DOHH2 (cell line): ENCODE data around the gene KLF2.

Experiments used
- H3F3A ChIP-seq: fragments of 200-600 bp; sonication (generic), shearing (Covaris generic); 2 replicates; pipeline ENCODE4 v1.6.0; 2016; ENCODE audit warnings: antibody characterized with exemption, mild to moderate bottlenecking; ENCODE audit not compliant: control insufficient read depth, insufficient read depth
- H3K27ac ChIP-seq: fragments of 200-600 bp; sonication (generic); 2 replicates; pipeline ENCODE4 v1.5.1; 2014; ENCODE audit warnings: low read depth, mild to moderate bottlenecking, low read length, moderate library complexity
- H3K27me3 ChIP-seq: fragments of 200-600 bp; sonication (generic); 2 replicates; pipeline ENCODE4 v1.6.1; 2014; ENCODE audit warnings: mild to moderate bottlenecking, low read length, mixed read lengths; ENCODE audit not compliant: control insufficient read depth
- H3K36me3 ChIP-seq: fragments of 200-600 bp; sonication (generic); 2 replicates; pipeline ENCODE4 v1.6.1; 2014; ENCODE audit warnings: mild to moderate bottlenecking, low read length, moderate library complexity, mixed read lengths; ENCODE audit not compliant: control insufficient read depth
- H3K4me1 ChIP-seq: fragments of 200-600 bp; sonication (generic); 2 replicates; pipeline ENCODE4 v1.6.1; 2014; ENCODE audit warnings: mild to moderate bottlenecking, low read length, mixed read lengths; ENCODE audit not compliant: control insufficient read depth
- H3K4me2 ChIP-seq: fragments of 200-600 bp; sonication (generic); 2 replicates; pipeline ENCODE4 v1.6.0; 2014; ENCODE audit warnings: mild to moderate bottlenecking, low read length, moderate library complexity
- H3K4me3 ChIP-seq: fragments of 200-600 bp; sonication (generic); 2 replicates; pipeline ENCODE4 v1.5.1; 2014; ENCODE audit warnings: mild to moderate bottlenecking, low read length, mixed read lengths
- H3K79me2 ChIP-seq: fragments of 200-600 bp; sonication (generic); 2 replicates; pipeline ENCODE4 v1.6.1; 2014; ENCODE audit warnings: mild to moderate bottlenecking, low read length, mixed read lengths; ENCODE audit not compliant: control insufficient read depth
- H3K9me2 ChIP-seq: fragments of 200-600 bp; sonication (generic); replicated peaks from 2 replicates; pipeline ENCODE4 v1.6.1; 2014; ENCODE audit warnings: mild to moderate bottlenecking, low read length, mixed read lengths; ENCODE audit not compliant: control insufficient read depth
- H3K9me3 ChIP-seq: fragments of 200-600 bp; sonication (generic); 2 replicates; pipeline ENCODE4 v1.6.1; 2014; ENCODE audit warnings: antibody characterized with exemption, low read length, mixed read lengths; ENCODE audit not compliant: control insufficient read depth, insufficient read depth
- H4K20me1 ChIP-seq: fragments of 200-600 bp; sonication (generic); 2 replicates; pipeline ENCODE4 v1.6.0; 2014; ENCODE audit warnings: low read depth, mild to moderate bottlenecking, antibody characterized with exemption, low read length, moderate library complexity; ENCODE audit not compliant: control insufficient read depth, insufficient read depth
- EZH2phosphoT487 ChIP-seq: fragments of 200-600 bp; sonication (generic); IDR thresholded peaks from 2 replicates; pipeline ENCODE4 v1.6.1; 2017; ENCODE audit warnings: borderline replicate concordance, mild to moderate bottlenecking, antibody characterized with exemption, low read length, moderate library complexity, mixed read lengths
- TF ChIP-seq, protein P1 (sequence below): fragments of 200-600 bp; sonication (generic); IDR thresholded peaks from one replicate; pipeline ENCODE4 v1.5.1; 2014; ENCODE audit warnings: antibody characterized with exemption, mild to moderate bottlenecking, low read depth, low read length; ENCODE audit not compliant: poor library complexity, severe bottlenecking

The KLF2 gene

DNA sequence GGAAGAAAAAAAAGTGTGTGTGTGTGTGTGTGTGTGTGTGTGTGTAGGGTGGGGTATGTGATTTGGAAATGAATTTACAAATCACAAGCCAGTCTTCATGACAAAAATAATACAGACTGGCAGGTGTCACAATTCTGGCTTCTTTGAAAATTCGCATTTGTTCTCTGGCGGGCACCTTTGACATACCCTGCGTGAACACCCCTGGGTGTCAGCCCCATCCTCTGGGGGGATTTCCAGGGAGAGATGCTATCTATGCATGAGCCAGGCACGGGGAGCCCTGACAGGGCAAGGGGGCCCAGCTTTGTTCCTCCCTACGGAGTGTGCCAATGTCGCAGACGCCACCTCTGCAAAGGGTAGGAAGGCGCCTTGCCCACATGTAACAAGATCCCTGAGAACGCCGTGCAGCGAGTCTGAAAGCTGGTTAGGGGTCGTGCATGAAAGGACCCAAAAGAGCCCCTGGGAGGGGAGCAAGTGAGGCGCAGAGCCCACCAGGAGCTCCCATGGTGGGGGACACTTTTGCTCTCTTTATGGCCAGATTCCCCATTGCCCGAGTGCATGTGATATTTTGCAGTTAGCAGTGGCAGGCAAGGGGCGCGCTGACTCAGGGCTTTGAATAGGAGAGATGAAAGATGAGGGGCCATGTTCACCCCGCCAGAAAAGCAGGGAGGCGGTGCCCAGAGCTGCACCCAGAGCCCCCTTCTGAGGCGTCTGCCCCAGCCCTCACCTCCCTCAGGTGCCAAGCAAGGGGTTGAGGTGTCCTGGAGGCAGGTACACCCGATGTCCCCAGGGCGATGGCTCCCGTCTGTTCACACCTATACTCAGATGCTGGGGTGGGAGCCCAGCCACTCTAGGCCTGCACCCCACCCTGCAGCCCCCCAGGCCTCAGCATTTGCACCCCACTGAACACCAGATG lies 45.3 kb downstream of the KLF2 start:
- H3K27ac ChIP-seq, result no peak overlapping the region
- 0 out of 2 replicates have a peak, but pooled peaks cover 3% of the 10 kb centered on the region for H3F3A ChIP-seq
- no peak for TF ChIP-seq EZH2phosphoT487
- TF ChIP-seq, protein P1, sequence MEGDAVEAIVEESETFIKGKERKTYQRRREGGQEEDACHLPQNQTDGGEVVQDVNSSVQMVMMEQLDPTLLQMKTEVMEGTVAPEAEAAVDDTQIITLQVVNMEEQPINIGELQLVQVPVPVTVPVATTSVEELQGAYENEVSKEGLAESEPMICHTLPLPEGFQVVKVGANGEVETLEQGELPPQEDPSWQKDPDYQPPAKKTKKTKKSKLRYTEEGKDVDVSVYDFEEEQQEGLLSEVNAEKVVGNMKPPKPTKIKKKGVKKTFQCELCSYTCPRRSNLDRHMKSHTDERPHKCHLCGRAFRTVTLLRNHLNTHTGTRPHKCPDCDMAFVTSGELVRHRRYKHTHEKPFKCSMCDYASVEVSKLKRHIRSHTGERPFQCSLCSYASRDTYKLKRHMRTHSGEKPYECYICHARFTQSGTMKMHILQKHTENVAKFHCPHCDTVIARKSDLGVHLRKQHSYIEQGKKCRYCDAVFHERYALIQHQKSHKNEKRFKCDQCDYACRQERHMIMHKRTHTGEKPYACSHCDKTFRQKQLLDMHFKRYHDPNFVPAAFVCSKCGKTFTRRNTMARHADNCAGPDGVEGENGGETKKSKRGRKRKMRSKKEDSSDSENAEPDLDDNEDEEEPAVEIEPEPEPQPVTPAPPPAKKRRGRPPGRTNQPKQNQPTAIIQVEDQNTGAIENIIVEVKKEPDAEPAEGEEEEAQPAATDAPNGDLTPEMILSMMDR, result no peak
- H3K4me2 ChIP-seq, result no peak overlapping the region
- H3K4me3 ChIP-seq, result no peak overlapping the region
- H3K79me2 ChIP-seq, result no peaks in the 10 kb centered on the region
- no peaks in the 10 kb centered on the region for H3K9me2 ChIP-seq
- peaks cover 52% of the 10 kb centered on the region for H3K4me1 ChIP-seq
- H3K36me3 ChIP-seq, result peaks cover 15% of the 10 kb centered on the region; the same call in 1 of the 2 replicates
- peaks cover 6% of the 10 kb centered on the region; the same call in 1 of the 2 replicates for H3K27me3 ChIP-seq
- peaks cover 25% of the 10 kb centered on the region for H4K20me1 ChIP-seq
- H3K9me3 ChIP-seq, result no peaks in the 10 kb centered on the region

DNA sequence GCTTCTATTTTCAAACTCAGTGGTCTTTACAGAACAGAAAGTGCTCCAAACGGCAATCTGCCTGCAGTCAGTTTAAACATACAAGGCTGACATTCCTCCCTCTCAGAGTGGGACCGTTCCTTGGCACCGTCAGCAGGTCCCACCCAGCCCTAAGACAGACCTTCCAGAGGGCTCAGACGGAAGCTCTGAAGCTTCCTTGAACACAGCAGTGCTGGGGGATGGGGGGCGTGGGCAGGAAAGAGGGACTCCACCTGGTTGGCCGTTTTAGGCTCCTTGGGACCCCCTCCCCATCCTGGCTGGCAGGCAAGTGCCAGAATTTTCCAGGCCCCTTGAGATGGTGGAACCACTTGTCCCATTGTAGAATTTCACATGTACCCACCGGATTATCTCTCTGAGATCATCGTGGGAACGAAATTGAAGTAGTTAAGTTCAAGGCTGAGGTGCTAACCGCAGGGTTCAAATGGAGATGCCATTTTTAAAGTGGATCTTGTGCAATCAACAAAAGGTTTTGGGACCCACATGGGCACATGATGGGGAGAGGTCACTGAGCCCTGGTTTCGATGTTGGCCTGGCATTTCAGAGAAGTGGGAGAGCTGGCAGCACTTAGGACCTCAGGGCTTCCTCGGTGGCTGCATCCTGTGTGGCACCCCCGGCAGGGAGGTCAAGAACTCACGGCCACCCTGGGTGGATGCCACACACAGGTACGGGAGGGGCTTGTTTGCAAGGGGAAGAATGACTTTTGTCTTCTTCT lies 46.2 kb downstream of the KLF2 start:
- Histone ChIP-seq H3K27me3 (peaks cover 6% of the 10 kb centered on the region; the same call in 1 of the 2 replicates), H3K4me1 (peaks cover 52% of the 10 kb centered on the region), H3K4me3 (peak overlapping the region; percentile 34), H4K20me1 (peaks cover 25% of the 10 kb centered on the region), H3K79me2 (no peaks in the 10 kb centered on the region), H3K36me3 (peaks cover 23% of the 10 kb centered on the region; the same call in 1 of the 2 replicates), H3K4me2 (peak overlapping the region; percentile 58), H3F3A (0 out of 2 replicates have a peak, but pooled peaks cover 3% of the 10 kb centered on the region), H3K9me3 (no peaks in the 10 kb centered on the region), H3K27ac (no peak overlapping the region), H3K9me2 (no peaks in the 10 kb centered on the region)
- TF ChIP-seq EZH2phosphoT487, result no peak
- TF ChIP-seq, protein P1, result no peak

DNA sequence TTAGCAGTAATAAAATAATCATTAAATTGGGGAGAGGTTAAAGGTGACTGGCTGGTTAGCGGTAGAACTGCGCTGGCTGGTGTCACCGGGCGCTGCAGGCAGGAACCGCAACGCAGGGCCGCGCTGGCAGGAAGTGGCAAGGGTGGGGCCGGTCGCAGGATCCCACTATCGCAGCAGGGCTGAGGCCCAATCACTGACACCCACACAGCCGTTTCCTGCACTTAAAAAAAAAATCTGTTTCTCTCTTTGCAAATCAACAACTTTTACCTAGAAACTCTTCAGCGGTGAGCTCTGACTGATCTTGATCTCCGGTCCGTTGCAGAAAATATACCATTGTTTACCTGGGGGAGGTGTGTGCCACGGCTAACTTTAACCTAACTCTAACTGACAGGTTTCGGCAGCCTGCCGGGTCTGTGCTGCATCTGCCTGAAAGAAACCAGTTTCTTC lies 46.9 kb downstream of the KLF2 start:
- Histone ChIP-seq H3K4me2 (peak overlapping the region; percentile 58), H3F3A (0 out of 2 replicates have a peak, but pooled peaks cover 3% of the 10 kb centered on the region), H3K9me3 (no peaks in the 10 kb centered on the region), H3K79me2 (no peaks in the 10 kb centered on the region), H3K9me2 (no peaks in the 10 kb centered on the region), H3K27ac (peak overlapping the region; percentile 26), H3K36me3 (peaks cover 28% of the 10 kb centered on the region), H4K20me1 (peaks cover 25% of the 10 kb centered on the region), H3K4me1 (peaks cover 48% of the 10 kb centered on the region), H3K27me3 (peaks cover 6% of the 10 kb centered on the region; the same call in 1 of the 2 replicates), H3K4me3 (peak overlapping the region; percentile 41)
- TF ChIP-seq, protein P1, result peak; percentile 8
- TF ChIP-seq EZH2phosphoT487, result no peak
